ENCODE measurements around the gene HS3ST2.

GRCh38 chr16:22786691-22787090 is 27.3 kb upstream of the HS3ST2 start:
- TF ChIP-seq REST (IDR thresholded peaks at IDR 0.05; ENCODE audit: insufficient read depth in 1 of 2, low read depth in 2 of 2, low read length in 2 of 2) (no peak), TAF1 (IDR thresholded peaks at IDR 0.05; ENCODE audit: borderline replicate concordance, insufficient read depth, low read length) (no peak), POLR2AphosphoS5 (IDR thresholded peaks at IDR 0.05; ENCODE audit: low read depth, low read length) (no peak), SIN3A (IDR thresholded peaks at IDR 0.05; ENCODE audit: borderline replicate concordance, insufficient read depth, low read length) (no peak)
